Measurements from ENCODE around the gene CATSPERD.

GRCh38 chr19:5784581-5785147 is 64.2 kb downstream of the CATSPERD start, which contains the start of gene PRR22:
- TF ChIP-seq SIN3A (IDR thresholded peaks at IDR 0.05; ENCODE audit: borderline replicate concordance, insufficient read depth, low read length) = no peak
- TF ChIP-seq REST (IDR thresholded peaks at IDR 0.05; ENCODE audit: insufficient read depth in 1 of 2, low read depth in 2 of 2, low read length in 2 of 2) = no peak
